SK-N-SH (cell line): ENCODE measurements around the gene CREB5. TPM values are rescaled to one million over a fixed set of nuclear protein-coding genes. Genes with fewer than 3 reads are reported as not detected.
A peak's percentile ranks its signal among the peaks of the same experiment; 100 is the strongest.

Source experiments
- CTCF ChIA-PET: fragments of 300-600, 350-600 bp; formaldehyde crosslinking; extraction: SDS; loops from one replicate; lab custom pipeline; 2021; lab: Yijun Ruan, JAX
- POLR2A ChIA-PET: fragments of 350-600 bp; sonication (Branson Sonifier 250); formaldehyde crosslinking; extraction: SDS; loops from one replicate; lab custom pipeline; 2020; ENCODE audit warnings: antibody characterized with exemption, inconsistent platforms; lab: Yijun Ruan, JAX
- DNase-seq: peaks from one replicate; pipeline ENCODE4 v3.0.0; 2012
- H2AFZ ChIP-seq: fragments of 200-600 bp; sonication (generic); 2 replicates; pipeline ENCODE4 v1.8.1; 2016; ENCODE audit warnings: antibody characterized with exemption, mild to moderate bottlenecking, low read depth
- H3F3A ChIP-seq: fragments of 200-600 bp; sonication (generic); replicated peaks from 2 replicates; pipeline ENCODE3; 2016; ENCODE audit warnings: antibody characterized with exemption, mild to moderate bottlenecking; ENCODE audit not compliant: insufficient read depth
- H3K27ac ChIP-seq, 2 experiments: fragments of 200-500 bp in 1 of 2; fragments of 200-600 bp in 1 of 2; sonication (Bioruptor generic) in 1 of 2; sonication (generic), shearing (Covaris generic) in 1 of 2; 2 replicates each; pipeline versions ENCODE4 v1.5.1 to v1.6.1; 2014 to 2016; ENCODE audit warnings: low read depth in 2 of 2, inconsistent platforms in 1 of 2, low read length in 1 of 2, mild to moderate bottlenecking in 1 of 2, mixed read lengths in 1 of 2
- H3K27me3 ChIP-seq: fragments of 200-600 bp; sonication (generic), shearing (Covaris generic); 2 replicates; pipeline ENCODE4 v1.6.1; 2016; ENCODE audit warnings: mixed run types; ENCODE audit not compliant: insufficient read depth
- H3K36me3 ChIP-seq, 2 experiments: fragments of 200-500 bp in 1 of 2; fragments of 200-600 bp in 1 of 2; sonication (Bioruptor generic) in 1 of 2; sonication (generic) in 1 of 2; replicated peaks in 1 of 2; 2 replicates each; pipeline versions ENCODE3 to v1.5.1; 2014 to 2016; ENCODE audit warnings: low read length in 1 of 2, mild to moderate bottlenecking in 1 of 2; ENCODE audit not compliant: insufficient read depth in 2 of 2, control insufficient read depth in 1 of 2
- H3K4me1 ChIP-seq, 2 experiments: fragments of 200-500 bp in 1 of 2; fragments of 200-600 bp in 1 of 2; sonication (Bioruptor generic) in 1 of 2; sonication (generic), shearing (Covaris generic) in 1 of 2; 2 replicates each; pipeline versions ENCODE4 v1.5.1 to v1.6.1; 2014 to 2016; ENCODE audit warnings: low read depth in 1 of 2, low read length in 1 of 2, mixed run types in 1 of 2; ENCODE audit not compliant: insufficient read depth in 2 of 2, control insufficient read depth in 1 of 2
- H3K4me2 ChIP-seq: fragments of 200-600 bp; sonication (generic), shearing (Covaris generic); 2 replicates; pipeline ENCODE4 v1.6.1; 2017; ENCODE audit warnings: mixed run types
- H3K4me3 ChIP-seq, 2 experiments: fragments of 200-500 bp in 1 of 2; fragments of 200-600 bp in 1 of 2; sonication (Bioruptor generic) in 1 of 2; sonication (generic), shearing (Covaris generic) in 1 of 2; 2 replicates each; pipeline versions ENCODE4 v1.5.1 to v1.8.1; 2014 to 2016; ENCODE audit warnings: low read depth in 2 of 2, inconsistent platforms in 1 of 2, low read length in 1 of 2, mild to moderate bottlenecking in 1 of 2, mixed read lengths in 1 of 2, moderate library complexity in 1 of 2
- H3K79me2 ChIP-seq: fragments of 200-600 bp; sonication (generic); 2 replicates; pipeline ENCODE4 v1.8.1; 2017; ENCODE audit warnings: mild to moderate bottlenecking; ENCODE audit not compliant: insufficient read depth
- H3K9ac ChIP-seq: fragments of 200-600 bp; sonication (generic); 2 replicates; pipeline ENCODE4 v1.6.1; 2017; ENCODE audit warnings: mixed run types
- H3K9me2 ChIP-seq: fragments of 200-600 bp; sonication (generic); 2 replicates; pipeline ENCODE4 v1.6.1; 2017; ENCODE audit warnings: mixed run types
- H3K9me3 ChIP-seq: fragments of 200-600 bp; sonication (generic); 2 replicates; pipeline ENCODE4 v1.6.1; 2017; ENCODE audit warnings: mixed run types, mild to moderate bottlenecking, moderate library complexity
- H4K20me1 ChIP-seq: fragments of 200-600 bp; sonication (generic); 2 replicates; pipeline ENCODE4 v1.6.1; 2017; ENCODE audit warnings: mild to moderate bottlenecking, mixed run types; ENCODE audit not compliant: insufficient read depth
- CHD2 ChIP-seq: fragments of 150-350 bp; IDR thresholded peaks from 2 replicates; pipeline ENCODE4 v1.6.1; 2018; ENCODE audit warnings: low read length; ENCODE audit not compliant: partially characterized antibody
- EP300 ChIP-seq, 2 experiments: IDR thresholded peaks; 2 replicates each; pipeline versions ENCODE4 v1.4.0 to v1.6.1; 2012; ENCODE audit warnings: borderline replicate concordance in 1 of 2, low read depth in 1 of 2, low read length in 1 of 2
- FOSL2 ChIP-seq: IDR thresholded peaks from 2 replicates; pipeline ENCODE4 v1.4.0; 2012; ENCODE audit warnings: low read depth, mild to moderate bottlenecking, moderate library complexity, borderline replicate concordance
- FOXM1 ChIP-seq: IDR thresholded peaks from 2 replicates; pipeline ENCODE4 v1.4.0; 2012; ENCODE audit warnings: low read depth, mild to moderate bottlenecking
- GATA2 ChIP-seq: sonication (generic); formaldehyde crosslinking; IDR thresholded peaks from 2 replicates; pipeline ENCODE4 v1.5.0; 2020; ENCODE audit warnings: mild to moderate bottlenecking, missing genetic modification reagents
- MEF2A ChIP-seq: IDR thresholded peaks from 2 replicates; pipeline ENCODE4 v1.4.0; 2012; ENCODE audit warnings: low read depth, borderline replicate concordance
- MXI1 ChIP-seq: IDR thresholded peaks from 2 replicates; pipeline ENCODE4 v1.6.1; 2012; ENCODE audit warnings: mild to moderate bottlenecking, low read depth, low read length, improper control_type of control experiment
- PBX3 ChIP-seq: IDR thresholded peaks from 2 replicates; pipeline ENCODE4; 2012
- POLR2AphosphoS5 ChIP-seq: IDR thresholded peaks from 2 replicates; pipeline ENCODE4 v1.6.1; 2012; ENCODE audit warnings: low read depth, low read length
- RCOR1 ChIP-seq: fragments of 150-350 bp; IDR thresholded peaks from 2 replicates; pipeline ENCODE4 v1.6.1; 2017; ENCODE audit warnings: antibody characterized with exemption, low read length
- RFX5 ChIP-seq: IDR thresholded peaks from 2 replicates; pipeline ENCODE4 v1.6.1; 2012; ENCODE audit warnings: mild to moderate bottlenecking, improper control_type of control experiment, low read length
- SIN3A ChIP-seq: IDR thresholded peaks from 2 replicates; pipeline ENCODE4 v1.6.1; 2012; ENCODE audit warnings: low read depth, mild to moderate bottlenecking, low read length, moderate library complexity, borderline replicate concordance
- TAF1 ChIP-seq: IDR thresholded peaks from 2 replicates; pipeline ENCODE4 v1.6.1; 2012; ENCODE audit warnings: low read depth, mild to moderate bottlenecking, low read length, moderate library complexity, borderline replicate concordance
- USF2 ChIP-seq: fragments of 150-350 bp; IDR thresholded peaks from 2 replicates; pipeline ENCODE4 v1.6.1; 2017; ENCODE audit warnings: antibody characterized with exemption, low read length, low read depth, borderline replicate concordance
- YY1 ChIP-seq: IDR thresholded peaks from 2 replicates; pipeline ENCODE4 v1.4.0; 2012; ENCODE audit warnings: low read depth, mild to moderate bottlenecking
- ZBTB33 ChIP-seq: IDR thresholded peaks from 2 replicates; pipeline ENCODE4 v1.4.0; 2012; ENCODE audit warnings: low read depth, borderline replicate concordance
- WGBS: methylation state at CpG from one replicate; pipeline ENCODE4 v1.1.6; 2017; ENCODE audit warnings: low lambda C conversion rate; 5-methylcytosine and 5-hydroxymethylcytosine counted together
- polyA plus RNA-seq, 3 experiments: library from polyadenylated mRNA; depleted of rRNA; stranded (reverse); fragments of >200 nt; gene quantifications; 2 replicates each; pipeline ENCODE4 v1.2.3, GENCODE V29; 2012

Gene CREB5
- polyA plus RNA-seq, 1 of the 3 experiments (the other 2 are of a cell fraction), result 19.3 TPM

- TF ChIP-seq USF2 (no peak; the same call in 1 of the 2 replicates), RFX5 (no peak), EP300 (IDR thresholded peaks at IDR 0.05; ENCODE audit: borderline replicate concordance in 1 of 2, low read depth in 1 of 2, low read length in 1 of 2) (peak in 1 of 2 experiments; percentile 81; a peak in 2 of 4 replicates), TAF1 (no peak), MXI1 (peak; percentile 67), MEF2A (no peak), RCOR1 (0 out of 2 replicates have a peak, but pooled peaks have one; percentile 8), ZBTB33 (no peak), GATA2 (CRISPR knock-in tag) (peak; percentile 51; the same call in 1 of the 2 replicates), FOXM1 (no peak), POLR2AphosphoS5 (no peak), SIN3A (no peak), YY1 (no peak), FOSL2 (no peak), CHD2 (peak; percentile 72)
Measured at GRCh38 chr7:28747854-28748253, 335.5 kb downstream of the CREB5 start (continued).

GRCh38 chr7:28748346-28748745 lies 336.0 kb downstream of the CREB5 start:
- no peaks in the 10 kb centered on the region for H3K79me2 ChIP-seq
- peaks cover 16% of the 10 kb centered on the region for H3F3A ChIP-seq
- H3K4me2 ChIP-seq, result peak overlapping the region; percentile 54; the same call in 1 of the 2 replicates
- no peak for TF ChIP-seq PBX3
- TF ChIP-seq TAF1, result no peak
- H4K20me1 ChIP-seq, result no peaks in the 10 kb centered on the region
- H3K9me2 ChIP-seq, result no peaks in the 10 kb centered on the region
- H3K9me3 ChIP-seq, result no peaks in the 10 kb centered on the region
- no peak overlapping the region for H3K9ac ChIP-seq
- ChIA-PET CTCF (interaction anchor here (0.7 to 1.8 kb wide), 6 partner anchors 9 to 319 kb away, joined by 3 to 7 read pairs (median 3); no protein-coding TSS in a partner anchor), POLR2A (interaction anchor here (0.5 kb wide), 1 partner anchor 1278 kb away, joined by 3 read pairs; no protein-coding TSS in a partner anchor)
- 87% methylated on average over 4 of the region's 4 CpGs for WGBS
- no peak overlapping the region for H3K4me3 ChIP-seq
- H2AFZ ChIP-seq, result no peak overlapping the region
- no peaks in the 10 kb centered on the region for H3K27me3 ChIP-seq
- peak overlapping the region; percentile 35 to 78; a peak in 2 of 4 replicates for H3K27ac ChIP-seq
- no peaks in the 10 kb centered on the region for H3K36me3 ChIP-seq
- peaks cover 15 to 22% of the 10 kb centered on the region in 2 experiments for H3K4me1 ChIP-seq
- DNase-seq, result no peak
